ENCODE data around the gene KRTAP5-8. TPM values are rescaled to one million over a fixed set of nuclear protein-coding genes. Genes with fewer than 3 reads are reported as not detected.

Gene KRTAP5-8
- total RNA-seq, 1 experiment from 2014 or later = not detected

- Mint-ChIP-seq H3K9me3 (ENCODE audit: unreplicated experiment) (peaks cover 10% of the 10 kb centered on the region), H3K4me3 (ENCODE audit: unreplicated experiment) (no peak within 1 kb of the TSS), H3K36me3 (ENCODE audit: insufficient read depth, unreplicated experiment) (no peaks in the 10 kb centered on the region), H3K27ac (ENCODE audit: low read depth, unreplicated experiment) (no peak within 1 kb of the TSS), H3K27me3 (ENCODE audit: insufficient read depth, unreplicated experiment) (no peaks in the 10 kb centered on the region), H3K4me1 (ENCODE audit: insufficient read depth, unreplicated experiment) (no peaks in the 10 kb centered on the region)
- BruUV-seq (replicated peaks) = no TSS peak
- ChIA-PET POLR2A (no interaction called here), CTCF (no interaction called here)
- no peak for TF ChIP-seq CTCF (IDR thresholded peaks at IDR 0.05; ENCODE audit: unreplicated experiment)
- no peak for DNase-seq (ENCODE audit: unreplicated experiment)
- intact Hi-C loops (cut with micrococcal nuclease) = no loop called here
These were observed 10.3 kb downstream of the KRTAP5-8 start, which contains the start of gene KRTAP5-9 for GRCh38 chr11:71548120-71548519. KRTAP5-9 (plus strand) TSS chr11:71548420; CDS start chr11:71548658, 238 bp downstream.

GRCh38 chr11:71548716-71549151 lies 10.9 kb downstream of the KRTAP5-8 start:
- Mint-ChIP-seq H3K4me3 (ENCODE audit: unreplicated experiment) (no peak overlapping the region), H3K36me3 (ENCODE audit: insufficient read depth, unreplicated experiment) (no peaks in the 10 kb centered on the region), H3K9me3 (ENCODE audit: unreplicated experiment) (peaks cover 10% of the 10 kb centered on the region), H3K4me1 (ENCODE audit: insufficient read depth, unreplicated experiment) (no peaks in the 10 kb centered on the region), H3K27me3 (ENCODE audit: insufficient read depth, unreplicated experiment) (no peaks in the 10 kb centered on the region), H3K27ac (ENCODE audit: low read depth, unreplicated experiment) (no peak overlapping the region)
- ChIA-PET CTCF (no interaction called here), POLR2A (no interaction called here)
- no peak for TF ChIP-seq CTCF (IDR thresholded peaks at IDR 0.05; ENCODE audit: unreplicated experiment)
- intact Hi-C loops (cut with micrococcal nuclease) = no loop called here
- no TSS peak for BruUV-seq (replicated peaks)
- no peak for DNase-seq (ENCODE audit: unreplicated experiment)

- no peak for TF ChIP-seq CTCF (IDR thresholded peaks at IDR 0.05; ENCODE audit: unreplicated experiment)
- Mint-ChIP-seq H3K4me1 (ENCODE audit: insufficient read depth, unreplicated experiment) (no peaks in the 10 kb centered on the region), H3K9me3 (ENCODE audit: unreplicated experiment) (peaks cover under 1% of the 10 kb centered on the region), H3K27me3 (ENCODE audit: insufficient read depth, unreplicated experiment) (no peaks in the 10 kb centered on the region), H3K27ac (ENCODE audit: low read depth, unreplicated experiment) (no peak overlapping the region), H3K4me3 (ENCODE audit: unreplicated experiment) (no peak overlapping the region), H3K36me3 (ENCODE audit: insufficient read depth, unreplicated experiment) (no peaks in the 10 kb centered on the region)
- intact Hi-C loops (cut with micrococcal nuclease) = no loop called here
- BruUV-seq (replicated peaks) = no TSS peak
- DNase-seq (ENCODE audit: unreplicated experiment) = no peak
- CTCF ChIA-PET = no interaction called here
- POLR2A ChIA-PET = interaction anchor here (1.0 kb wide), 1 partner anchor 9 kb away, joined by 5 read pairs; no protein-coding TSS in a partner anchor
These were observed 13.9 kb downstream of the KRTAP5-8 start for GRCh38 chr11:71551711-71552110.

GRCh38 chr11:71554996-71555395 lies 17.2 kb downstream of the KRTAP5-8 start:
- no peak for TF ChIP-seq CTCF (IDR thresholded peaks at IDR 0.05; ENCODE audit: unreplicated experiment)
- no peaks in the 10 kb centered on the region for H3K9me3 Mint-ChIP-seq (ENCODE audit: unreplicated experiment)
- CTCF ChIA-PET = no interaction called here
- POLR2A ChIA-PET = no interaction called here
- H3K36me3 Mint-ChIP-seq (ENCODE audit: insufficient read depth, unreplicated experiment) = no peaks in the 10 kb centered on the region
- H3K27ac Mint-ChIP-seq (ENCODE audit: low read depth, unreplicated experiment) = no peak overlapping the region
- no peaks in the 10 kb centered on the region for H3K4me1 Mint-ChIP-seq (ENCODE audit: insufficient read depth, unreplicated experiment)
- H3K4me3 Mint-ChIP-seq (ENCODE audit: unreplicated experiment) = no peak overlapping the region
- no peak for DNase-seq (ENCODE audit: unreplicated experiment)
- no peaks in the 10 kb centered on the region for H3K27me3 Mint-ChIP-seq (ENCODE audit: insufficient read depth, unreplicated experiment)
- intact Hi-C loops (cut with micrococcal nuclease) = no loop called here
- no TSS peak for BruUV-seq (replicated peaks)

All from MCF 10A (cell line).